B cell (primary cell): ENCODE results near the gene CD72. TPM values are rescaled to one million over a fixed set of nuclear protein-coding genes. Genes with fewer than 3 reads are reported as not detected.

Experiments used
- ATAC-seq: fragments of 200-7000 bp; cut with Tn5 transposase; one replicate; pipeline ENCODE4 v1.10.0; 2021; ENCODE audit warnings: low read depth, mild to moderate bottlenecking, moderate number of reproducible peaks, moderate library complexity
- CTCF ChIA-PET: fragments of 350-600 bp; sonication (Branson Sonifier 250); formaldehyde crosslinking; loops from one replicate; lab custom pipeline; 2021; ENCODE audit warnings: antibody characterized with exemption, inconsistent platforms; lab: Charles Lee
- POLR2A ChIA-PET: fragments of 350-600 bp; sonication (Branson Sonifier 250); formaldehyde crosslinking; loops from one replicate; lab custom pipeline; 2021; ENCODE audit warnings: antibody characterized with exemption; lab: Charles Lee
- DNase-seq: peaks from one replicate; pipeline ENCODE4 v3.0.0; 2013
- H2AFZ ChIP-seq: 2 replicates; pipeline ENCODE4 v1.6.1; 2012; ENCODE audit warnings: mild to moderate bottlenecking, low read depth, low read length; ENCODE audit not compliant: insufficient read depth, poor library complexity, severe bottlenecking
- H3K27ac ChIP-seq, 2 donors: 1 replicate in 1 of 2; 2 replicates in 1 of 2; pipeline ENCODE4 v1.5.1; 2012 to 2013; ENCODE audit warnings: low read length in 2 of 2, mild to moderate bottlenecking in 2 of 2, moderate library complexity in 1 of 2
- H3K27me3 ChIP-seq, 4 experiments: fragments of 200-600 bp in 1 of 4; sonication (generic) in 1 of 4; replicated peaks in 1 of 4; 1 replicate in 2 of 4; 2 replicates in 2 of 4; pipeline versions ENCODE4 v1.6.1 to v1.7.0; 2013 to 2016; ENCODE audit warnings: low read length in 3 of 4, mild to moderate bottlenecking in 2 of 4, mixed read lengths in 1 of 4, moderate library complexity in 1 of 4; ENCODE audit not compliant: insufficient read depth in 4 of 4, control insufficient read depth in 3 of 4; ENCODE audit errors: control extremely low read depth in 1 of 4
- H3K36me3 ChIP-seq, 2 experiments: replicated peaks in 1 of 2; 1 replicate in 1 of 2; 2 replicates in 1 of 2; pipeline versions ENCODE4 v1.6.1 to v1.7.1; 2013; ENCODE audit warnings: low read length in 1 of 2; ENCODE audit not compliant: insufficient read depth in 2 of 2, control insufficient read depth in 1 of 2; ENCODE audit errors: control extremely low read depth in 1 of 2, extremely low read depth in 1 of 2
- H3K4me1 ChIP-seq, 2 donors: fragments of 200-600 bp in 1 of 2; sonication (generic) in 1 of 2; 1 replicate in 1 of 2; 2 replicates in 1 of 2; pipeline versions ENCODE4 v1.5.1 to v1.6.1; 2013 to 2017; ENCODE audit warnings: low read length in 2 of 2; ENCODE audit not compliant: control insufficient read depth in 2 of 2, insufficient read depth in 2 of 2
- H3K4me2 ChIP-seq: replicated peaks from 2 replicates; pipeline ENCODE3; 2012; ENCODE audit warnings: mild to moderate bottlenecking, low read depth, low read length; ENCODE audit not compliant: poor library complexity, severe bottlenecking
- H3K4me3 ChIP-seq, 5 experiments: fragments of 200-600 bp in 1 of 5; sonication (generic) in 1 of 5; 1 replicate in 3 of 5; 2 replicates in 2 of 5; pipeline versions ENCODE4 v1.5.1 to v1.7.0; 2011 to 2016; ENCODE audit warnings: low read length in 4 of 5, mild to moderate bottlenecking in 4 of 5, low read depth in 2 of 5, control low read depth in 1 of 5, moderate library complexity in 1 of 5; ENCODE audit not compliant: insufficient read depth in 1 of 5; ENCODE audit errors: control extremely low read depth in 1 of 5, extremely low read depth in 1 of 5
- H3K79me2 ChIP-seq: fragments of 200-600 bp; sonication (generic); one replicate; pipeline ENCODE4 v1.6.0; 2016; ENCODE audit warnings: low read length; ENCODE audit not compliant: control insufficient read depth, insufficient read depth
- H3K9ac ChIP-seq: fragments of 200-600 bp; sonication (generic); 2 replicates; pipeline ENCODE4 v1.6.1; 2017; ENCODE audit warnings: mild to moderate bottlenecking, low read length, moderate library complexity
- H3K9me3 ChIP-seq, 3 donors: one replicate each; pipeline versions ENCODE4 v1.6.1 to v1.7.1; 2013; ENCODE audit warnings: low read length in 2 of 3; ENCODE audit not compliant: control insufficient read depth in 2 of 3, insufficient read depth in 1 of 3; ENCODE audit errors: control extremely low read depth in 1 of 3
- H4K20me1 ChIP-seq: 2 replicates; pipeline ENCODE4 v1.6.0; 2012; ENCODE audit warnings: mild to moderate bottlenecking, low read length; ENCODE audit not compliant: insufficient read depth, control insufficient read depth, poor library complexity, severe bottlenecking
- H3K27ac Mint-ChIP-seq: one replicate; pipeline ENCODE4 v1.8.0; 2021; ENCODE audit warnings: mixed read lengths
- H3K27me3 Mint-ChIP-seq: one replicate; pipeline ENCODE4 v1.8.0; 2021; ENCODE audit warnings: mixed read lengths
- H3K4me1 Mint-ChIP-seq: one replicate; pipeline ENCODE4 v1.8.0; 2021; ENCODE audit warnings: mixed read lengths
- H3K4me3 Mint-ChIP-seq: one replicate; pipeline ENCODE4 v1.8.0; 2021; ENCODE audit warnings: mixed read lengths
- H3K9me3 Mint-ChIP-seq: one replicate; pipeline ENCODE4 v1.8.0; 2022; ENCODE audit warnings: mixed read lengths; ENCODE audit not compliant: insufficient read depth
- CTCF ChIP-seq: fragments of 200-600 bp; IDR thresholded peaks from one replicate; pipeline ENCODE4 v1.8.0; 2022; ENCODE audit warnings: antibody characterized with exemption, mild to moderate bottlenecking
- EZH2 ChIP-seq: IDR thresholded peaks from 2 replicates; pipeline ENCODE4 v1.6.1; 2012; ENCODE audit warnings: borderline replicate concordance, low read depth, mild to moderate bottlenecking, moderate library complexity, low read length; ENCODE audit not compliant: insufficient read depth, poor library complexity, severe bottlenecking
- WGBS: methylation state at CpG from one replicate; pipeline ENCODE4 v1.1.5; 2013; ENCODE audit warnings: missing lambda C conversion rate; ENCODE audit not compliant: insufficient coverage; 5-methylcytosine and 5-hydroxymethylcytosine counted together
- intact Hi-C: fragments of 100-400 bp; cut with micrococcal nuclease; formaldehyde crosslinking; loops from one replicate; pipeline ENCODE4 v1.10.0; 2022
- polyA plus RNA-seq: library from polyadenylated mRNA; depleted of rRNA; stranded (reverse); fragments of >200 nt; gene quantifications from 2 replicates; pipeline ENCODE4 v1.2.3, GENCODE V29; 2012
- total RNA-seq, 2 donors: library from RNA; stranded (reverse); fragments of 120-200 nt in 1 of 2; gene quantifications; 1 replicate in 1 of 2; 2 replicates in 1 of 2; pipeline versions ENCODE4 v1.2.3 to v1.2.4, GENCODE V29; 2013 to 2022

CD72 gene
- total and polyA plus RNA-seq, 2 donors (not counting 1 experiment from before 2014, with no cell fraction given): 94.6 to 436 TPM

DNA sequence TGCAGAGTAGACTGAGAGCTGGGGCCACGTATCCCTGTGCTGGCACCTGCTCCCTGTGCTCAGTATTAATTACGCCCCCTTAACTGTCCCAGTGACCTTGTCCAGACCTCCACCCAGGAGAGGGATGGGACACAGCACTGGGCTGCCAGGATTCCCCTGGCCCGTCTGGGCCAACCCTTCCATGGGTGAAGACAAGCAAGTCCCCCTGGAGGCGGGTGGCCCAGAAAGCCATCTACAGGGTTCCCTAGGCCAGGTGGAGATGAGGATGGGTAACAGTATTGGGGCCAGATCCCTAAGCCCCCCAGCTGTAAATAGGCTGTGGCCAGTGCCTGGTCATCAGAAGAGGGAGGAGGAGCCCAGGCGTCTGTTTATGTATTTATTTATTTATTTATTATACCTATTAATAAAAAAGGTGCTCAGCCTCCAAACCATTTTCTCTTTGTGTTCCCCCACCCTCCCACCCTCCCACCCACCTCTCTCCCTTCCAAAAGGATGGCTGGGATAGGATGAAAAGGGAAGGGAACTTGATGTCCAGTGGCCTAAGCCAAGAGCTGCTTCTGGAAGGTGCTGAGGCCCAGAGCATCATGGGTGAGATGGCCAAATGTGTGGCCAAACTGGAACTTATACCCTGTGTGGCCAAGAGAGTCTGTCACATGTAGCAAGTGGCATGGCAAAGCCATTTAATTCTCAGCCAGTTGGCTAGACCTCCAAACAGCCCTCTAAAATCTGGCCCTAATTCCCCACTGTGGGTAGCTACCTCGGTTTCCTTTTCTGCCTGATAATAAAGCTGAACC lies 56.5 kb downstream of the CD72 start:
- Histone ChIP-seq H3K36me3 (no peaks in the 10 kb centered on the region), H3K27ac (no peak overlapping the region), H3K4me2 (no peak overlapping the region), H3K79me2 (no peaks in the 10 kb centered on the region), H4K20me1 (no peaks in the 10 kb centered on the region), H3K27me3 (no peaks in the 10 kb centered on the region), H3K4me1 (peaks cover 4 to 5% of the 10 kb centered on the region in 2 donors), H3K9ac (no peak overlapping the region), H2AFZ (no peak overlapping the region), H3K4me3 (no peak overlapping the region), H3K9me3 (no peaks in the 10 kb centered on the region)
- WGBS: 89% methylated on average over 5 of the region's 6 CpGs
- H3K4me3 Mint-ChIP-seq: no peak overlapping the region
- ChIA-PET POLR2A (no interaction called here), CTCF (interaction anchor here (1.5 kb wide), 1 partner anchor 8 kb away, joined by 3 read pairs; no protein-coding TSS in a partner anchor)
- no peaks in the 10 kb centered on the region for H3K27me3 Mint-ChIP-seq
- intact Hi-C loops: no loop called here
- ATAC-seq (no peak), DNase-seq (no peak)
- peaks cover 7% of the 10 kb centered on the region for H3K4me1 Mint-ChIP-seq
- no peak overlapping the region for H3K27ac Mint-ChIP-seq
- TF ChIP-seq EZH2: no peak
- TF ChIP-seq CTCF: no peak
- H3K9me3 Mint-ChIP-seq: no peaks in the 10 kb centered on the region

DNA sequence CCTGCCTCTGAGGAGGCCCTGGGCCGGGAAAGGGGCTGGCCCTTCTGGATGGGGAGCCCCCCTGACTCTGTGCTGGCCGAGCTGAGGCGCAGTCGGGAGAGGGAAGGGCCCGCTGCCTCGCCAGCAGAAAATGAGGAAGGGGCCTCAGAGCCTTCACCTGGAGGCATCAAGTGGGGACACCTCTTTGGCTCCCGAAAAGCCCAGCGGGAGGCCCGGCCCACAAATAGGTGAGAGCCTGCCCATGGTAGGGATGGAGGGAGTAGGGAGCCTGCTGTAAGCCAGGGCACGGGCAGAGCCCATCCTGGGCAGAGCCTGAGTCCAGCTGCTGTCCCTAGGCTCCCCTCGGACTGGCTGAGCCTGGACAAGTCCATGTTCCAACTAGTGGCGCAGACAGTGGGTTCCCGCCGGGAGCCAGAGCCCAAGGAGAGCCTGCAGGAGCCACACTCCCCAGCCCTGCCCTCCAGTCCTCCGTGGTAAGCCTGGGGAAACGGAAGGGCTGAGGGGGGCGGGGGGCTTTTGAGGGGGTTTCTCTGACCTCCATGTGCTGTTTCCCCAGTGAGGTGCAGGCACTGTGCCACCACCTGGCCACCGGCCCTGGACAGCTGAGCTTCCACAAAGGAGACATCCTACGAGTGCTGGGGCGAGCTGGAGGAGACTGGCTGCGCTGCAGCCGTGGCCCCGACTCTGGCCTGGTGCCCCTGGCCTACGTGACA lies 57.4 kb downstream of the CD72 start:
- ChIA-PET POLR2A (no interaction called here), CTCF (interaction anchor here (1.5 kb wide), 1 partner anchor 7 kb away, joined by 3 read pairs; no protein-coding TSS in a partner anchor)
- Mint-ChIP-seq H3K27me3 (no peaks in the 10 kb centered on the region), H3K9me3 (no peaks in the 10 kb centered on the region), H3K4me3 (no peak overlapping the region), H3K27ac (no peak overlapping the region), H3K4me1 (peaks cover 7% of the 10 kb centered on the region)
- no peaks in the 10 kb centered on the region for H3K27me3 ChIP-seq
- H3K4me1 ChIP-seq: peaks cover 4 to 5% of the 10 kb centered on the region in 2 donors
- no peak overlapping the region for H2AFZ ChIP-seq
- no peaks in the 10 kb centered on the region for H3K9me3 ChIP-seq
- DNase-seq (no peak), ATAC-seq (no peak)
- intact Hi-C loops: no loop called here
- H3K9ac ChIP-seq: no peak overlapping the region
- no peak for TF ChIP-seq EZH2
- no peak for TF ChIP-seq CTCF
- H3K27ac ChIP-seq: no peak overlapping the region
- H4K20me1 ChIP-seq: no peaks in the 10 kb centered on the region
- no peak overlapping the region for H3K4me2 ChIP-seq
- no peak overlapping the region for H3K4me3 ChIP-seq
- H3K36me3 ChIP-seq: no peaks in the 10 kb centered on the region
- WGBS: 94% methylated on average over 18 of the region's 24 CpGs
- H3K79me2 ChIP-seq: no peaks in the 10 kb centered on the region
